HK-2 (cell line): ENCODE data around the gene SLC25A4.

ENCODE experiments used
- DNase-seq: peaks from one replicate; pipeline ENCODE4 v3.0.0-alpha.2; 2018; ENCODE audit not compliant: unreplicated experiment

Gene SLC25A4

DNA sequence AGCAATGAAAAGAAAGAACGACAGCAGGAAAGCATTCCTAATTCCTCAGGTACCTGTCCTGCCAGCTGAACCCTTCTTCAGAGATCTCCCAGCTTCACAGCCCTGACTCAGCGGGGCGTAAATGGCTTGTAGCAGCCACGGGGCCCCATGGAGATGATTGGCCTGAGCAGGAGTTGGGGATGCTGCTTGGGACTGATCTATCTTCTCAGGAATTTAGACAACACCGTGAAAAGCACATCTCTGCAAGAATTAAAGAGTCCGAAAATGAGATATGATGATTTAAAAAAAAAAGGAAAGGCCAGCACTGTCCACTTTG, 22.5 kb upstream of the SLC25A4 start:
- no peak for DNase-seq

DNA sequence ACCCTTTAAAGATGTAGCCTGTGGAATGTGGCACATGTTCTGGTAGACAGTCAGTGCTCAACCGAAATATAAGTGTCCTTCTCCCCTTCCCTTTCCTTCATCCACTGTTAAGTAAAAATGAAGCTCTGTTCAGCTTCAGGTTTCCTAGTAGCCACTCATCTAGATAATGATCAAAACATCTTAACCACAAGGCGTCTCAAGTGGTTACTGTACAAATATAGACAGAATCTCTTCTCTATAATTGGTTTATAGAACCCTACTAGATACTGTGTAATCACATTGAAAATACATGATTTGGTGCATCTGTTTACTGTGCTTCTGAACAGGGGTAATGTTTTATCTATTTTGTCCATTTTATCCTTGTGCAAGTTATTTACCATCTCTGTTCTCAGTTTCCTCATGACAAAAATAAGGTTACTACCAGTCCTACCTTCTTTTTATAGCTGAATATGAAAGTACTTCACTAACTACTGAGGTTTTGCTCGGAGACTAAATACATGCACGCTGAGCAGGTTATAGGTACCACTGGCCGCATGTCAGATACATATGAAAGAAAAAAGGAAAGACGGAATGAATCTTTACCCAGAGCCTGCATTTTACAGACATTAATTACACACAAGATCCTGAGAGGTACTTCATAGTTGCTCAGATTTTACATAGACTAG, 20.3 kb upstream of the SLC25A4 start:
- DNase-seq = no peak

DNA sequence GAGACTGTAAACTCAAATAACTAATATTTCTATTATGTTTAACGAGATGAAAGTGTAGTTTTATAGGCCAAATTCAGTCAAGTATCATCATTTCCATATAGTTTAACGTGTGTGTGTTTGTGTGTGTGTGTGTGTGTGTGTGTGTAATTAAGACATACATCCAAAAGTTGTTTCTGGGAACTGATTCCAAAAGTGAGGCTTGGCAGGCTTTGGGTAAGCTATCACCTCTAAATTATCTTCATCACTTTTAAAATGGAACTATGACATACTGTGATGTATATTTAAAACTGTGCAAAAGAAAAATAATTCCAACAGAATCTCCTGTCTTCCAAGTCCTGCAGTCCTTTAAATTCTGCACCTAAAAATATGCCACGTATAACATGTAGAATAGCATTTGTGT, 19.1 kb upstream of the SLC25A4 start:
- DNase-seq = no peak

DNA sequence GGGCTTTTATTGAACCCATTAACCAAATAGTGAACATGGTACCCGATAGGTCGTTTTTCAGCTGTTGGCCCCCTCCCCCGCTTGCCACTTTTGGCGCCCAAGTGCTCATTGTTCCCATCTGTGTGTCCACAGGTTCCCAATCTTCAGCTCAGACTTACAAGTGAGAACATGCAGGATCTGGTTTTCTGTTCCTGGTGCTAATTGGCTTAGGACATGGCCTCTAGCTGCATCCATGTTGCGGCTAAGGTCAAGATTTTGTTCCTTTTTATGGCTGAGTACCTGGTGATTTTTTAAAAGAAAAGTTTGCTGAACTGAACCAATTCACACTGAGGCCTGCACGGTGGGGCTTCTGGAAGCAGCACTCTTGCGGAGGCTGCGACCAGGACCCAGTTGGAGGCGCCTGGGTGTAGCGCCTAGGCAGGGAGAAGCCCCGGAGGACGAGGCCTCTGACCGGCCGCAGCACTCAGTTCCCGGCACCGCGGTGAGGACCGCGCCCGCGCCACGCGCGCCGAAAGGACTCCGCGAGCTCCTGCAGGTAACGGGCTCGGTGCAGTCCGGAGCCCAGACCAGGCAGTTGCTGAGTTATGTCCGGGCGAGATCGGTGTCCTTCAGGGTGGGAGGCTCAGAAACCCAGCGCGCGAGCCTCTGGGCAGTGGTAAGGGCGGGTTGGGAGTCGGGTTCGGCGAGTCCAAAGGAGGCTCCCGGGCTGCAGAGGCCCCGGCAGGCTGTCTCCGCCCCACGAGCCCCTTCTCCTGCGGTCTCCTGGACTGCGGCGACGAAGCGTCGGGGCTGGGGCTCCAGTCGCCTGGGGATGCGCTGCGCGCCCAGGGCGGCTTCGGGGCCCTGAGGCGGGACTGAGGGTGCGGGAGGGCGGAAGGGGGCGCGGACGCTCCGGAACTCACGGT, 15.8 kb upstream of the SLC25A4 start:
- no peak for DNase-seq

DNA sequence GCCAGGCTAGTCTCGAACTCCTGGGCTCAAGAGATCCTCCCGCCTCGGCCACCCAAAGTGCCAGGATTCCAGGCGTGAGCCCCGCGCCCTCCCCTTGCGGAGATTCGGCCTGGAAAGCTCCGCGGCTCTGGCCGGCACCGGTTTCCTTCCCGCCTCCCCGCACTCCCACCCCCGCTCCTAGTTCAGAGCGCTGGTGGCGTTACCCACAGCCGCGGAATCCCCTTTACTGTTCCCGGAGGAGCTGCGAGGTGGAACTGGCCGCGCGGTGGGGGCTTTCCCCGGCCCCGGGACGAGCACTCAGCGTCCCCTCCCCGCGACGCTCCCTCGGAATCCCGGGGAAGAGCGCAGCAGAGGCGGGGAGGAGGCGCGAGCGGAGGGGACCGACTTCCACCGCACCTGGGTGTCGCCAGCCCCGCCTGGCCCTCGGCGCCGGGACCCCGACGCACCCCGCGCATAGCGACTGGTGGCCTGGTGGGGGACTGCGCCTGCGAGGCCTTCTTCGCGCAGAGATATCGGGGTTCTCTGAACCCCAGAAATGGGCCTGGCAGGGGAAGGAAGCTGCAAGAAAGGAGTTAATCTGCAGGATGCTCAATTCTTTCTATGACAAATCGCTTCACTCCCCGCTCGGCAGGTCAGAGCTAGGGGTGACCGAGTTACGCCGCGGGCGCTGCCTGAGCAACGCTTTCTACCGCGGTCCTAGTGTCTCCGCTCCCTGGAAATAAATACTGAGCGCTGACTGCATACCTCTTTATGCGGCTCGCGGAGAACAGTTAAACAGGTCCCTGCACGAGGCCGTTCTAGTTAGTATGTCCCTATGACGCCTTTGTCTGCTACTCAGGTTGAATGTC, 14.6 kb upstream of the SLC25A4 start:
- DNase-seq = peak; percentile 17

DNA sequence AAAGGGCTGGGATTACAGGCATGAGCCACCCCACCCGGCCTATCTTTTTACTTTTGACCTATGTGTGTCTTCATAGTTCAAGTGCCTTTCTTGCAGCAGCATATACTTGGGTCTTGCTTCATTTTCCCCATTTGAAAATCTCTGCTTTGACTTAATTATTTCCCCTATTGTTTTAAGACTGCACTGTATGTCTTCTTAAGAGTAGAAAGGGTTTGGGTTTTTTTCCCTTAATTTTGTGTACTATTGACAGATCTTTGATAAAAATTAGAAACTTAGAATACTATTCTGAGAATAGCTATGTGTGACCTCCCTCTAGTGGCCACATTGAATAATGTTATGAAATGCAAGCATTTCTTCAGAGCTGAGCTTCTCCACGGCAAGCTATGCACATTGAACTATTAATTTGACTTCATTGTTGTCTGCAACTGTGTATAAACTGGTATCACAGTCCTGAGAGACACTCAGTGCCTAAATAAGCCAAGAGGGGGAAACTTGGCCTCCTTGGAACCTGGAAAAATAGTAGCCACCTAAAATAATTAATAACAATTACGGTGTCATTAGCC, 8.7 kb upstream of the SLC25A4 start:
- DNase-seq = no peak

DNA sequence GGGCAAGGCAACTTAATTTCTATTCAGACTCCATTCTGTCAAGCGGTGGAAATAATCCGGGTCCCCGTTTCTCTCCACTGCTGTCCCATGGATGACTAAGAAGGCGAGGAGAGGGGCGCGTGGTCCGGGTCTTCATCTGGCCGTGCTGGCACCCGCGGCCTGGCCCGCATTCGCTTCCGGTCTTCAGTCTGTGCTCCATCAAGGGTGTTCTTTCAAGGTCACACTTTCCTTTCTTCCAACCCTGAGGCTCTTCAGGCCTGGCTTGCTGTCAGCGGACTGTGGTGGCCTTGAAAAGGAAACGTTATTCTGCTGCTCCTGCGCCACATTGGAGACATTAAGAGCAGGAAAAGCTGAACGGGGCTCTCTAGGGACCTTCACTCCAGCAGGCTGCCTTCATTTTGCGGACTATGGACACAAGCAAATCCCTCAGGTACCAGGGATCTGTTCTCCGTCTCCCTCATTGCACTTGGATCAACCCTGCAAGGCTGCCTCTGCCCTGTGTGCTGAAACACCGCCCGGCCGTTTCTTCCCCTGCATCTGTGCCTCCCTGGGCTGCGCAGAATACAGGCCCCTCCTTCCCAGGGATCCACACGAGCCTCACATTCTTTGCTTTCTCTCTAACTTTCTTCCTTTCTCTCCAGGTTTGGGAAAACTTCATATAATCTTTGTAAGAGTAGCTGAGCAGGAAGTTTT, 5.7 kb upstream of the SLC25A4 start:
- DNase-seq = no peak

DNA sequence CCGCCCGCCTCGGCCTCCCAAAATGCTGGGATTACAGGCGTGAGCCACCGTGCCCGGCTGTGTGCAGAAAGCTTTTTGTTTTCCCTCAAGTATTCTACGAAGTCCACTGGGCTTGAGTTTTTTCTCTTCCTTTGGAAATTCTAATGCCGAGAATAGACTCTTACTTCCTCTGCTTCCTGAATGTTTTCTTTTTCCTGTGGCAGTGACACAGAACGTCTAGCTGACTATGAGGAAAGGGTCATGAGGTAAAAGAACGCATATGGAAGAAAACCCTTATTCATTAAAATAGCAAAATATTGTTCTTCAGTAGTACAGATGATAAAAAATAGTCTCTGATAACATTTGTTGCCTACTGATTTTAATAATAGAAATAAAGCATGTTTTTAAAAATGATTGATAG, 4.9 kb upstream of the SLC25A4 start:
- DNase-seq = no peak

DNA sequence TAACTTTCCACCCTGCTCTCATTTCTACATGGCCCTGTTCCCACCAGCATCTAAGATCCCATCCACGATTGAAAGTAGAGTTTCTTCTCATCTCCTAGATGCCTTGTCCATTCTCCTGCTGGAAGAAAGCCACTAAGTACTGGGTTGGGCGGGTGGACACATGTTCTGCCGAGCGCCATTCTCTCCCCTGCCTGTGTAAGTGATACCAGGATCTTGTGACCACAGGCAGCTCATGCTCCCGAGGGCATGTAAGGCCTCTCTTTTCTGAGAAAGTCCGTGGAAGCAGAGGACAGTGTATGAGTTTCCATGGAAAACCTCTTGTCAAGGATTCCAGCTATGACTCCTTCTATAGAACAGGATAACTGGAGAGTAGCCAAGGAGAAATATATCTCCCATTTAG, 3.3 kb upstream of the SLC25A4 start:
- DNase-seq = no peak

DNA sequence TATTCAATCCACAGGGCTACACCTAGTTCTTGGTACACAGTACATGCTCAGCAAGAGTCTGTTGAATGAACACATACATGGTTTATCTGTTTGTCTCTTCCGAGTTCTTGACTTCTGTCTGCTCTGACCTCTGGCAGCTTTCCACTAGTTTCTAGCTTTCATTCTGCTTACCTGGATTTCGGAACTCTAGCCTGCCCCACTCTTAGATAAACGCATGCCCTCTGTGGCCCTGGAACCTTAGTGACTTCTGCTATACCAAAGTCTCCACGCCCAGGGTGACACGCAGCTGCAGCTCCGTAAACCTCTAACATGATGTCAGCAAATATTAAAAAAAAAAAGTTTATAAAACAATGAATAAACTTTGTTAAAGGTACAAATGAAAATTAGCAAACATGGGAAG, 1.3 kb upstream of the SLC25A4 start:
- DNase-seq = no peak

DNA sequence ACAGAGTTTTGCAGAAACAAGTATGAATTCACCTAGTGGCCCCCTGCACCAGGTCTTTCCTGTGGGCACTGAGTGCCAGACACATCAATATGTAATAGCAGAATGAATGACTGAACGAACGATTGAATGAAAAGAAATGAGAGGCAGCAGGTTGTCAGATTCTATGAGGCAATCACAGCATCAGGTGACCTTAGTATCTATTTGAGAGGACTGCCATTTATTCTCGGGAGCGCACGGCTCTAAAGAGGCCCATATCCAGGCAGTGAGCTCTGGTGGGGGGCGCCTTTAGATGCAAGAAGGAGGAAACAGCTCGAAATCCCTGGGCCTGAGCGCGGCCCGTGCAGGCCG, 528 bp upstream of the SLC25A4 start:
- no peak for DNase-seq

DNA sequence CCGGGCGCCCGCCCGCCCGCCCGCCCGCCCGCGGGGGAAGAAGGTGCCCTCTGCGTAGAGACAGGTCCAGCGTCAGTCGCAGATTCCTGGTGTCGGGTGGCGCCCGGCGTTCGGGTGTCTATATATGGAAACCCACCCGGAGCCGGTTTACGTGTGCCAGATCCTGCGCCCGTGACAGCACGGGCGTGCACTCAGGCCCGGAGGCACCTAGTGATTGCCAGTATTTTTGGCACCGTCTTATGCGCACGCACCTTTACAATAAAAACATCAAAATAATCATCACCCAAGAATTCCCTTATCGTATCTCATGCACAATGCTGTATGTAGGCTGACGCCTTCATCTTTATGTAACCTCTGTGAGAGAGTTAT, 519 bp downstream of the SLC25A4 start:
- DNase-seq = peak; percentile 49

DNA sequence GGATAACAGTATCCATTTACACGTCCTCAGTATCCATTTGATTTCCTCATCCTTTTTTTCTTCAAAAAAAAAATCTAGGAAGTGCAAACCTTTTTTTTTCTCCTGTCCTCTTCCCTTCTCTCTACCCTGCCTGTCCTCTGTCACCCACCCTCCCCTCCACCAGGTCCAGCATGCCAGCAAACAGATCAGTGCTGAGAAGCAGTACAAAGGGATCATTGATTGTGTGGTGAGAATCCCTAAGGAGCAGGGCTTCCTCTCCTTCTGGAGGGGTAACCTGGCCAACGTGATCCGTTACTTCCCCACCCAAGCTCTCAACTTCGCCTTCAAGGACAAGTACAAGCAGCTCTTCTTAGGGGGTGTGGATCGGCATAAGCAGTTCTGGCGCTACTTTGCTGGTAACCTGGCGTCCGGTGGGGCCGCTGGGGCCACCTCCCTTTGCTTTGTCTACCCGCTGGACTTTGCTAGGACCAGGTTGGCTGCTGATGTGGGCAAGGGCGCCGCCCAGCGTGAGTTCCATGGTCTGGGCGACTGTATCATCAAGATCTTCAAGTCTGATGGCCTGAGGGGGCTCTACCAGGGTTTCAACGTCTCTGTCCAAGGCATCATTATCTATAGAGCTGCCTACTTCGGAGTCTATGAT, 1.7 kb downstream of the SLC25A4 start:
- DNase-seq = no peak

DNA sequence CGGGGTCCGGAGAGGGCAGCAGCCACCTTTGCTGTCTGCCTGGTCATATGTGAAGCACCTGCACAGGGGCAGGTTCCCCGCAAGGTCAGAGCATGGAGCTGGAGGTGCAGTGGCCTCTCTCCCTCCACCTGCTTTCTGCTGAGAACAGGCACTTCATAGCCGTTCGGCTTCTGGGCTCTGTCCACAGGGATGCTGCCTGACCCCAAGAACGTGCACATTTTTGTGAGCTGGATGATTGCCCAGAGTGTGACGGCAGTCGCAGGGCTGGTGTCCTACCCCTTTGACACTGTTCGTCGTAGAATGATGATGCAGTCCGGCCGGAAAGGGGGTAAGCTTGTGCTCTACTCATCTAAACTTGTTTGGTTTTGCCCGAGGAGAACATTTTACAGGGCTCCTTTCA, 2.5 kb downstream of the SLC25A4 start:
- no peak for DNase-seq

DNA sequence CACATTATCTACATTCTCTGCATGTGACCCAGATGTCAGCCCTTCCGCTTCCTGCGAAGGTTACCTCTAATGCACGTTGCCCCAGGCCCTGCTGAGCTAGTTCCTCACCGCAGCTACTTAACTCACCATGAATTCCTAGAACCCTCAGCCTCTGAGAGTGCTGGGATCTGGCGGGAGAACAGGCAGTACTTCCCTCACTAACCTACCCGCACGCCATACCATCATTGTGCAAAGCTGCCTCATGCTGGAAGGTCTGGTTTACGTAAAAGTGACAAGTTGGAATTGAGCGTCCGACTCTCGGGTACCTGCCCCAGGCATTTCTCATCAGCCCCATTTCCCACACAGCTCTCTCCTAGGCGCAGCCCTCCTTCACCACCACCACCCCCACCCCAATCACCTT, 6.3 kb downstream of the SLC25A4 start:
- no peak for DNase-seq

DNA sequence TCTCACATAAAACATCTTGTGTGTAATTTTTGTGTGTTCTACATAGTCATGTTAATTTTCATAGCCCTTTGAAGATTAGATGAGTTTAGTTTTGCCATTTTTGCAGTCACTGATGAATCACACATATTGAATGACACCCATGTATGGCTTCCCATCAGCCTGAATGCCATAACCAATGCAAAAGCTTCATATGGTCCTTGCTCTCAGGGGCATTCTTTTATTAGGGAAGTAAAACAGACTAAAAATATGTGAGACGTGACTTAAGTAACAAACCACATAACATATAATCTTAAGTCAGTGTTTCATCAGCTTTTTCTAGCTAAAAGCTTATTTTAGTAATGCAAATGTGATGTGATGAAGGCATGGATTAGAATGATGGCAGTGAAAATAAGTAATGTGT, 8.2 kb downstream of the SLC25A4 start:
- no peak for DNase-seq

DNA sequence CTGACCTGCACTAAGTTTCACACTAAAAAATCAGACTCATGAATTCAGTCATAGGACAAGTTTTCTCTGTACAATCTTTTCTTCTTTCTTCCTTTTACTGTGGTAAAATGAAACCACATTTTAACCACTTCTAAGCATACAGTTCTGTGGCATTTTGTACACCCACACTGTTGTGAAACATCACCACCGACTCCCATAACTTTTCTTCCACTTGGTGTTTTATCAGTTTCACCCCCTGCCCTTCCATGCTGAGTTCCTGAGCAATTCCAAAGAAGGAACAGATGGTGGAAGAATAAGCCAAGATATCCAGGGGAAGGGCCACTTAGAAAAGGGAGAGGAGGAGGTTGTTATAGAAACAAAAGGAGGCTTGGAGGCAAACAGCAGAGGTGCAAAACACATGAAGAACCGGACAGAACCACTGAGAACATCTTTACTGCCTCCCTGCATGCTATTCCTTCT, 22.6 kb downstream of the SLC25A4 start:
- DNase-seq = no peak

DNA sequence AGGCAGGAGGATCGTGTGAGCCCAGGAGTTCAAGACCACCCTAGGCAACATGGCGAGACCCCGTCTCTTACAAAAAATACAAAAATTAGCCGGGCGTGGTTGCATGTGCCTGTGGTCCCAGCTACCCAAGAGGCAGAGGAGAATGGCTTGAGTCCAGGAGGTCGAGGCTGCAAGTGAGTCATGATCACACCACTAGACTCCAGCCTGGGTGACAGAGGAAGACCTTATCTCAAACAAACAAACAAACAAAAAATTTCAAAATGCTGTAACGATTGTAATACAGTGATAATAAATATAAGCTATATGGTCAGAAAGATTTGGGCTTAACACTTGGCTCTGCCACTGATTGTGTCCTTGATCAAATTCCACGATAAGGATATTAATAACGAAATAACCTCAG, 24.2 kb downstream of the SLC25A4 start:
- no peak for DNase-seq

DNA sequence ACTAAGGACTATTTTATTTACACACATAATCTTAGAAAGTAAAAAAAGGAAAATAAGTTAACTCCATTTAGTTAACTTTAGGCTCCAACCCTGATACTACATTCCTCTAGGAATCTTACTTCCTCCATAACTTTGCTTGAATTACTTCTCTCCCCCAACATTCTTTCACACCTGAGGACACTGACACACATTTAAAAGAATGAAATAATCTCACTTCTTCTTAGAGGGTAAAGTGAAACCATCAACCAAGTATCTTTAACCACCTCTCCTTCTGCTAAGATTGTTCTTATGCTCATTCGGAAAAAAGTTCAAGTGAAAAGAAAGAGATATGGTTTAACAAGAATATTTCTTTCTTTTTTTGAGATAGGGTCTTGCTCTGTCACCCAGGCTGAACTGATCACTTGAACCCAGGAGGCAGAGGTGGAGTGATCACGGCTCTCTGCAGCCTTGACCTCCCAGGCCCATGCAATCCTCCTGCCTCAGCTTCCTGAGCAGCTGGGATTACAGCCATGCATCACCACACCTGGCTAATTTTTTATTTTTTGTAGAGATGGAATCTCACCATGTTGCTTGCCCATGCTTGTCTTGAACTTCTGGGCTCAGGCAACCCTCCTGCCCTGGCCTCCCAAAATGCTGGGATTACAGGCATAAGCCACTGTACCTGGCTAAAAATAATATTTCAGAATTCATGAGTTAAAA, 28.5 kb downstream of the SLC25A4 start:
- no peak for DNase-seq

DNA sequence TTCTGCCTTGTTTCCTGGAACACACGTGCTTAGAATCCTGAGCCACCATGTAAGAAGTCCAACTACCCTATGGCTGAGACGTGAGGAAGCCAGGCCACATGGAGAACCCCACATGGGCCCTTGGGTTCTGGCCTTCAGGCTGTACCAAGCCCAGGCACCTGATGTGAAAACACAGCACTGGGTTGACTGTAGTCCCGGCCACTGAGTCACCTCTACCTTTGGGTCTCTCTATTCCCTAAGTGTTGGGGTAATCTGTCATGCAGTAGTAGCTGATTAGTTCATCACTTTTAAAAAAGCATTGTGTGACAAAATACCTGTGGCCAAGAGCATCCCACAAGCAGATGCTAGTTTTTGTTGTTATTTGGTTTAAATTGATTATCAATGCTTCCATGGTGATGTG, 36.4 kb downstream of the SLC25A4 start:
- no peak for DNase-seq

DNA sequence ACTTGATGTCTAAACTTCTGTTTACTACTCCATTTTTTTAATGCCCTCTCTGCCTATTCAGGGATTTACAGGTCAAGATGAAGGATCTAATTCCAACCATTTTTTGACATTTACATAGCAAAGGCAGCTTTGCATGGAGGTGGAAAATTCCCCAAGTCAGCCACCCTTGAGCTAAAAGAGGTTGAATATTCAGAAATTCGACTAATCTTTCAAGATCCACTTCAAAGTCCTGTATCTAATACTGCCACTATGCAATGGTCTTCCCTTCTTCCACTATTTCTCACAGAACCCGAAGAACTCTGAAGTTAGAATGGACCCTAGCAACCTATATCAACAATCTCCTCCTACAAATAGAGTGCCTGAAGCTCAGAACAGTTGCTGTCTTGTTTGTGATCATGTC, 39.2 kb downstream of the SLC25A4 start:
- no peak for DNase-seq
